ENCODE measurements around the gene GRPEL2.

DNA sequence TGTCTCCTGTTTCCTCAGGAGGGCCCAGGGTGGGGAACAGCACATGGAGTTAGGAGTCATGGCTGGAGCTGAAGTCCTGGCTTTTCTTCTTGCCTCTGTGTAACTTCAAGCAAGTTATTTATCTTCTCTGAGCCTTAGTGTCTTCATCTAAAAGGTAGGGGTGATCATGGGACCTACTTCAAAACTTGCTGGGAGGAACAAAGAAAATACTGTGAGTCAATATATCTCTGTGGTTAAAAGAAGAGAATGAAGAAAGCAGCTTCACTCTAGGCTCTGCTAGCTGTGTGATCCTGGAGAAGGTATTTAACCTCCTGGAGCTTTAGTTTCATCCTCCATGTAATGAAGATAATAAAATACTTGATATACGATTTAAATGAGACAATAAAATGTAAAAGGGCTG, 47.1 kb upstream of the GRPEL2 start:
- TF ChIP-seq, protein P1, sequence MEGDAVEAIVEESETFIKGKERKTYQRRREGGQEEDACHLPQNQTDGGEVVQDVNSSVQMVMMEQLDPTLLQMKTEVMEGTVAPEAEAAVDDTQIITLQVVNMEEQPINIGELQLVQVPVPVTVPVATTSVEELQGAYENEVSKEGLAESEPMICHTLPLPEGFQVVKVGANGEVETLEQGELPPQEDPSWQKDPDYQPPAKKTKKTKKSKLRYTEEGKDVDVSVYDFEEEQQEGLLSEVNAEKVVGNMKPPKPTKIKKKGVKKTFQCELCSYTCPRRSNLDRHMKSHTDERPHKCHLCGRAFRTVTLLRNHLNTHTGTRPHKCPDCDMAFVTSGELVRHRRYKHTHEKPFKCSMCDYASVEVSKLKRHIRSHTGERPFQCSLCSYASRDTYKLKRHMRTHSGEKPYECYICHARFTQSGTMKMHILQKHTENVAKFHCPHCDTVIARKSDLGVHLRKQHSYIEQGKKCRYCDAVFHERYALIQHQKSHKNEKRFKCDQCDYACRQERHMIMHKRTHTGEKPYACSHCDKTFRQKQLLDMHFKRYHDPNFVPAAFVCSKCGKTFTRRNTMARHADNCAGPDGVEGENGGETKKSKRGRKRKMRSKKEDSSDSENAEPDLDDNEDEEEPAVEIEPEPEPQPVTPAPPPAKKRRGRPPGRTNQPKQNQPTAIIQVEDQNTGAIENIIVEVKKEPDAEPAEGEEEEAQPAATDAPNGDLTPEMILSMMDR (IDR thresholded peaks at IDR 0.05), result no peak
- TF ChIP-seq POLR2A (IDR thresholded peaks at IDR 0.05), result no peak
